ENCODE results near the gene GIT2.

Gene GIT2

GRCh38 chr12:109994401-109995175, 1.6 kb downstream of the GIT2 start:
- no peak for DNase-seq (ENCODE audit: extremely low read depth, insufficient read length)
- peaks cover 1% of the 10 kb centered on the region; the same call in 1 of the 2 replicates for H3K36me3 ChIP-seq (ENCODE audit: control insufficient read depth, insufficient read depth, low read length)
- peak overlapping the region; percentile 92 for H3K4me3 ChIP-seq (replicated peaks; ENCODE audit: low read depth, low read length)
- TF ChIP-seq CTCF (IDR thresholded peaks at IDR 0.05; ENCODE audit: insufficient read depth, low read length, poor library complexity, severe bottlenecking), result no peak
- no peaks in the 10 kb centered on the region for H3K27me3 ChIP-seq (replicated peaks; ENCODE audit: control insufficient read depth, insufficient read depth, low read length)

GRCh38 chr12:109993091-109993490, 3.1 kb downstream of the GIT2 start:
- no peaks in the 10 kb centered on the region for H3K27me3 ChIP-seq (replicated peaks; ENCODE audit: control insufficient read depth, insufficient read depth, low read length)
- H3K4me3 ChIP-seq (replicated peaks; ENCODE audit: low read depth, low read length), result no peak overlapping the region
- peaks cover 3% of the 10 kb centered on the region for H3K36me3 ChIP-seq (ENCODE audit: control insufficient read depth, insufficient read depth, low read length)
- no peak for DNase-seq (ENCODE audit: extremely low read depth, insufficient read length)
- no peak for TF ChIP-seq CTCF (IDR thresholded peaks at IDR 0.05; ENCODE audit: insufficient read depth, low read length, poor library complexity, severe bottlenecking)

GRCh38 chr12:109991586-109991985, 4.6 kb downstream of the GIT2 start:
- peaks cover 3% of the 10 kb centered on the region for H3K36me3 ChIP-seq (ENCODE audit: control insufficient read depth, insufficient read depth, low read length)
- TF ChIP-seq CTCF (IDR thresholded peaks at IDR 0.05; ENCODE audit: insufficient read depth, low read length, poor library complexity, severe bottlenecking), result no peak
- DNase-seq (ENCODE audit: extremely low read depth, insufficient read length), result no peak

GRCh38 chr12:109989380-109989779, 6.8 kb downstream of the GIT2 start:
- Histone ChIP-seq H3K27me3 (replicated peaks; ENCODE audit: control insufficient read depth, insufficient read depth, low read length) (no peaks in the 10 kb centered on the region), H3K36me3 (ENCODE audit: control insufficient read depth, insufficient read depth, low read length) (peaks cover 6% of the 10 kb centered on the region), H3K4me3 (replicated peaks; ENCODE audit: low read depth, low read length) (no peak overlapping the region)
- DNase-seq (ENCODE audit: extremely low read depth, insufficient read length), result no peak
- TF ChIP-seq CTCF (IDR thresholded peaks at IDR 0.05; ENCODE audit: insufficient read depth, low read length, poor library complexity, severe bottlenecking), result no peak

More at GRCh38 chr12:109991586-109991985, 4.6 kb downstream of the GIT2 start:
- no peak overlapping the region for H3K4me3 ChIP-seq (replicated peaks; ENCODE audit: low read depth, low read length)
- no peaks in the 10 kb centered on the region for H3K27me3 ChIP-seq (replicated peaks; ENCODE audit: control insufficient read depth, insufficient read depth, low read length)

- Histone ChIP-seq H3K36me3 (ENCODE audit: control insufficient read depth, insufficient read depth, low read length) (peaks cover 6% of the 10 kb centered on the region), H3K4me3 (replicated peaks; ENCODE audit: low read depth, low read length) (no peak overlapping the region), H3K27me3 (replicated peaks; ENCODE audit: control insufficient read depth, insufficient read depth, low read length) (no peaks in the 10 kb centered on the region)
- TF ChIP-seq CTCF (IDR thresholded peaks at IDR 0.05; ENCODE audit: insufficient read depth, low read length, poor library complexity, severe bottlenecking), result no peak
- no peak for DNase-seq (ENCODE audit: extremely low read depth, insufficient read length)
Measured at GRCh38 chr12:109988903-109989302, 7.3 kb downstream of the GIT2 start.

Measured in GM06990 (cell line).